ENCODE results near the gene TAGLN. TPM values are rescaled to one million over a fixed set of nuclear protein-coding genes. Genes with fewer than 3 reads are reported as not detected.

The TAGLN gene
- total and polyA plus RNA-seq, 2 donors (not counting 1 experiment from before 2014, with no cell fraction given) = 824 to 4,435 TPM

GRCh38 chr11:117192401-117192875 lies 6.7 kb upstream of the TAGLN start:
- no peaks in the 10 kb centered on the region for H3K79me2 ChIP-seq (ENCODE audit: control insufficient read depth, insufficient read depth, low read length)
- no peaks in the 10 kb centered on the region for H3K4me1 ChIP-seq (ENCODE audit: control insufficient read depth, extremely low read depth, insufficient read depth, low read length)
- H3K27ac ChIP-seq (ENCODE audit: insufficient read depth, low read length) = no peak overlapping the region
- H3K36me3 ChIP-seq (ENCODE audit: control insufficient read depth, insufficient read depth, low read length) = peaks cover 23% of the 10 kb centered on the region
- H3K27me3 ChIP-seq (ENCODE audit: control insufficient read depth, insufficient read depth, low read length) = no peaks in the 10 kb centered on the region
- no peak overlapping the region for H3K4me3 ChIP-seq (replicated peaks in 1 of 4; ENCODE audit: control extremely low read depth in 1 of 4, insufficient read depth in 1 of 4, low read depth in 3 of 4, low read length in 4 of 4)
- no peak overlapping the region for H3K4me2 ChIP-seq (ENCODE audit: extremely low read depth, insufficient read depth, low read length)
- no peaks in the 10 kb centered on the region for H4K20me1 ChIP-seq (ENCODE audit: control insufficient read depth, extremely low read depth, insufficient read depth, low read length)
- H3K9ac ChIP-seq (ENCODE audit: insufficient read depth, low read length) = no peak overlapping the region
- no peak for DNase-seq (ENCODE audit: low read depth in 2 of 2)
- no peaks in the 10 kb centered on the region for H3K9me3 ChIP-seq (ENCODE audit: control insufficient read depth, insufficient read depth, low read depth, low read length)
- H2AFZ ChIP-seq (ENCODE audit: low read length) = no peak overlapping the region
- TF ChIP-seq EZH2 (IDR thresholded peaks at IDR 0.05; ENCODE audit: low read length, missing control alignments) = no peak

DNA sequence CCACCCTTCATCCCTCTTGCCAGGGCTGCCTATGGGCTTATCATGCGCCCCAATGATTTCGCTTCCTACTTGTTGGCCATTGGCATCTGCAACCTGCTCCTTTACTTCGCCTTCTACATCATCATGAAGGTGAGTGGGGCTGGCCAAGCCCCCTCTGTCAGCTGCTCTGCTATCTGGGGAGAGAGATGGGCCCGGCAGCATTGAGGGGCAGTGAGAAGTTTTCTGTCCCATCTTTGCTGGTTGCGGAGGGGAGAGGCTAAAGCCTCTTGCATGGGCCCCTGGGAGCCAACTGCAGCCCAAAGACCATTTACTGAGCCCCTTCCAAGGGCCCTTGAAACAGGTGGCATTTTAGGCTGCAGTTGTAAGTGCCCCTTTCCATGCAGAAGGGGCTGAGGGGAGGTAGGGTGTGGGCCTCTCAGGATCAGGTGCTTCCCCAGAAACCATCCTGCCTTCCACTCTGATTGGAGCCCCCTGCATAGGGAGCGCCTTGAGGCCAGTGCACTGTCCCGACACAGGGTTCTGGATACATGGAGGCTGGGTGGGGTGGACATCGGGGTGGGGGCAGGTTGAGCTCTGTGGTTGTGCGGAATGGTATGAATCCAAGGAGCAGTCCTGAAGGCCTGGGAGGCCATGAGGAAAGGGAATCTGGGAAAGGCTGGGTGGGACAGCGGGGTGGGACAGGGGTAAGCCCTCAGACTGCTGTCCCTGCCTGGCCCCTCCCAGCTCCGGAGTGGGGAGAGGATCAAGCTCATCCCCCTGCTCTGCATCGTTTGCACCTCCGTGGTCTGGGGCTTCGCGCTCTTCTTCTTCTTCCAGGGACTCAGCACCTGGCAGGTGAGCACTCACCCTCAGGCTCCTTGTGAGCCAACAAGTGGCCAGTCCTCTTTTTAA lies 5.8 kb upstream of the TAGLN start:
- TF ChIP-seq EZH2 (IDR thresholded peaks at IDR 0.05; ENCODE audit: low read length, missing control alignments) = no peak
- TF ChIP-seq, protein P1, sequence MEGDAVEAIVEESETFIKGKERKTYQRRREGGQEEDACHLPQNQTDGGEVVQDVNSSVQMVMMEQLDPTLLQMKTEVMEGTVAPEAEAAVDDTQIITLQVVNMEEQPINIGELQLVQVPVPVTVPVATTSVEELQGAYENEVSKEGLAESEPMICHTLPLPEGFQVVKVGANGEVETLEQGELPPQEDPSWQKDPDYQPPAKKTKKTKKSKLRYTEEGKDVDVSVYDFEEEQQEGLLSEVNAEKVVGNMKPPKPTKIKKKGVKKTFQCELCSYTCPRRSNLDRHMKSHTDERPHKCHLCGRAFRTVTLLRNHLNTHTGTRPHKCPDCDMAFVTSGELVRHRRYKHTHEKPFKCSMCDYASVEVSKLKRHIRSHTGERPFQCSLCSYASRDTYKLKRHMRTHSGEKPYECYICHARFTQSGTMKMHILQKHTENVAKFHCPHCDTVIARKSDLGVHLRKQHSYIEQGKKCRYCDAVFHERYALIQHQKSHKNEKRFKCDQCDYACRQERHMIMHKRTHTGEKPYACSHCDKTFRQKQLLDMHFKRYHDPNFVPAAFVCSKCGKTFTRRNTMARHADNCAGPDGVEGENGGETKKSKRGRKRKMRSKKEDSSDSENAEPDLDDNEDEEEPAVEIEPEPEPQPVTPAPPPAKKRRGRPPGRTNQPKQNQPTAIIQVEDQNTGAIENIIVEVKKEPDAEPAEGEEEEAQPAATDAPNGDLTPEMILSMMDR (conservative IDR thresholded peaks at IDR 0.05 in 1 of 2, IDR thresholded peaks at IDR 0.05 in 1 of 2; ENCODE audit: low read depth in 1 of 2, low read length in 2 of 2) = no peak
- Histone ChIP-seq H3K27me3 (ENCODE audit: control insufficient read depth, insufficient read depth, low read length) (no peaks in the 10 kb centered on the region), H3K4me1 (ENCODE audit: control insufficient read depth, extremely low read depth, insufficient read depth, low read length) (peaks cover 4% of the 10 kb centered on the region), H3K4me2 (ENCODE audit: extremely low read depth, insufficient read depth, low read length) (no peak overlapping the region), H3K9me3 (ENCODE audit: control insufficient read depth, insufficient read depth, low read depth, low read length) (no peaks in the 10 kb centered on the region), H2AFZ (ENCODE audit: low read length) (no peak overlapping the region), H3K9ac (ENCODE audit: insufficient read depth, low read length) (no peak overlapping the region), H4K20me1 (ENCODE audit: control insufficient read depth, extremely low read depth, insufficient read depth, low read length) (no peaks in the 10 kb centered on the region), H3K79me2 (ENCODE audit: control insufficient read depth, insufficient read depth, low read length) (no peaks in the 10 kb centered on the region), H3K36me3 (ENCODE audit: control insufficient read depth, insufficient read depth, low read length) (peaks cover 23% of the 10 kb centered on the region), H3K27ac (ENCODE audit: insufficient read depth, low read length) (no peak overlapping the region), H3K4me3 (replicated peaks in 1 of 4; ENCODE audit: control extremely low read depth in 1 of 4, insufficient read depth in 1 of 4, low read depth in 3 of 4, low read length in 4 of 4) (no peak overlapping the region)
- no peak for DNase-seq (ENCODE audit: low read depth in 2 of 2)

- DNase-seq (ENCODE audit: low read depth in 2 of 2) = no peak
- Histone ChIP-seq H3K9me3 (ENCODE audit: control insufficient read depth, insufficient read depth, low read depth, low read length) (no peaks in the 10 kb centered on the region), H4K20me1 (ENCODE audit: control insufficient read depth, extremely low read depth, insufficient read depth, low read length) (no peaks in the 10 kb centered on the region), H3K9ac (ENCODE audit: insufficient read depth, low read length) (no peak overlapping the region), H3K79me2 (ENCODE audit: control insufficient read depth, insufficient read depth, low read length) (peaks cover 1% of the 10 kb centered on the region), H3K4me3 (replicated peaks in 1 of 4; ENCODE audit: control extremely low read depth in 1 of 4, insufficient read depth in 1 of 4, low read depth in 3 of 4, low read length in 4 of 4) (no peak overlapping the region), H3K4me1 (ENCODE audit: control insufficient read depth, extremely low read depth, insufficient read depth, low read length) (peaks cover 6% of the 10 kb centered on the region), H3K36me3 (ENCODE audit: control insufficient read depth, insufficient read depth, low read length) (peaks cover 19% of the 10 kb centered on the region), H3K27me3 (ENCODE audit: control insufficient read depth, insufficient read depth, low read length) (no peaks in the 10 kb centered on the region), H3K4me2 (ENCODE audit: extremely low read depth, insufficient read depth, low read length) (no peak overlapping the region), H3K27ac (ENCODE audit: insufficient read depth, low read length) (no peak overlapping the region), H2AFZ (ENCODE audit: low read length) (no peak overlapping the region)
- TF ChIP-seq, protein P1 (conservative IDR thresholded peaks at IDR 0.05 in 1 of 2, IDR thresholded peaks at IDR 0.05 in 1 of 2; ENCODE audit: low read depth in 1 of 2, low read length in 2 of 2) = no peak
- TF ChIP-seq EZH2 (IDR thresholded peaks at IDR 0.05; ENCODE audit: low read length, missing control alignments) = no peak
These were observed 4.9 kb upstream of the TAGLN start for GRCh38 chr11:117194267-117194666.

Measured in fibroblast of lung (primary cell).